GM18505 (cell line): ENCODE measurements around the gene MIER1.
"Not testable (repeated sequence)": the region's sequence is repeated elsewhere in the genome, so short reads cannot be mapped to it uniquely, and the experiment has no call there.

ENCODE experiments used
- ATAC-seq: cut with Tn5 transposase; IDR thresholded peaks from one replicate; pipeline ENCODE4 v1.9.1; 2021; ENCODE audit not compliant: unreplicated experiment
- POLR2A ChIP-seq: IDR thresholded peaks from 4 replicates; pipeline ENCODE4 v1.6.1; 2011; ENCODE audit warnings: borderline replicate concordance; ENCODE audit not compliant: insufficient read depth, insufficient read length; ENCODE audit errors: extremely low read depth

MIER1 gene

DNA sequence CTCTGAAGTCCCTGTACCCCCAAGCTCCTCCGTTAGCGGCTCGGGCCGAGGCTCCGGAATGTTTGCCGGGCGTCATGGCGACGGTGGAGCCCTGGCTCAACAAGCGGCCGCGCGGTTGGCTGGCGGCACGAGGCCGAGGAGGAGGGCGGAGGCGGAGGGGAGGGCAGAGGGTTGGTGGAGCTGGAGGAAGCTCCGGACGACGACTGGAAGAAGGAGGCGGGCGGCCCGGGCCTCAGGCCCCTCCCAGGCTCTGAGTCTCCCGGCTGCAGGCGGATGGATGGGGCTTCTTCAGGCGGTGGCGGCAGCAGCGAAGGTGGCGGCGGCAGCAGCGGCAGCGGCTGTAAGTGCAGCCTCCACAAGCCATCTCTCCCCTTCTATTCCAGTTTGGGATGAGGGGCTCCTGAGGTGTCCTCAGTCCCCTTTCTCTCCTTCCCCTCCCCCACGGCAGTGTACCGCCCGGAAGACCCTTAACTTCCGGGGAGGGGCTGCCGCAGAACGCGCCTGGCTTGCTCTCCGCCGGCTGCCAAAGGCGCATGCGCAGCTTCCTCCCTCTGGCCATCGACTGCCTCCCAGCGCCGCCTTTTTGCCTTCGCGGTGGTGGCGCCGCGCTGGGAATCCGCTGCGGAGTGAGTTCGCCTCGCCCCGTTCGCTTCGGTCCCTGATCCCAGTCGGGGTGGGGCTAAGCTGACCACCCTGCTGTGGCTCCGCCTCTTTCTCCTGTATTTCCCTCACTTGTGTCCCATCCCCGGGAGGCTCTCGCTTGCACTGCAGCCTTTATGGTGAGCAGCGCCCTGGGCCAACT is at the start of gene MIER1, which contains the start of gene DNAI4:
MIER1 (plus strand) TSS at position 235 of the 802 bp plus-strand sequence; CDS start at position 274, 39 bp downstream.
DNAI4 (minus strand) TSS at position 101 of the 802 bp plus-strand sequence; CDS start at position 76, 25 bp downstream.
- TF ChIP-seq POLR2A, result peak; percentile 95
- ATAC-seq, result peak; percentile 95

DNA sequence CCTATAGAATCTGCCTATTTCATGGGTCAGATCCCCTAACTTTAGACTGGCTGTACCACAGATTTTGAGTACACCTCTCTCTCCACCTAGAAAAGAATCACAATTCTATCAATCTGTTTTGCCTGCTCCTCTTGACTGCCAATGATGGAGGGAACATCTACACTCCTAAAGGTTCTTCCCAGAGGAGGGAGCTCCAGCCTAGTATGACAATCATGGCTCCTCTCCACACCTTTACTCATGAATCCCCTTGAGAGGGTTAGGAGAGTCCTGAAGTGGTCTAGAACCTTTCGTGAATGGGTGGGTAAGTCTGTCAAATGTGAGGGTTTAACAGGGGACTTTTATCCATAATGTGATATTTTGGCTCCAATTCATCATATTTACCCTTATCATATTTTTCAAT is 48.1 kb upstream of the MIER1 start:
- no peak for TF ChIP-seq POLR2A
- ATAC-seq, result no peak

DNA sequence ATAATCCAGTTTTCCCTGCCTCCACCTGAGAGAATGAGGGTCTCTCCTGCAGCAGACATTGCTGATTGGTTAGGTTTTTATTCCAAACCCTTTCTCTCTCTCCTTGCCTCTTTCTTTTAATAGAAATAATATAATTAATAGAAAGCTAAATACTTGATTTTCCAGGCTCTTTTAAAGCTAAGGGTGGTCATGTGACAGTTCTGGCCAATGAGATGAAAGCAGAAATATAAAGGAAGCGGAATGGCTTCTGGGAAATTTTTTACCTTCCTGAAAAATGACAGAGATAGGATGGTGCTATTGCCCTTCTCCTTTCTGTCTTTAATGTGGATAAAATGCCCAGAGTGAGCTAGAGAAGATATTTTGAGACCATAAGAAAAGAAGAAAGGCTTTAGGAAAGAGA is 35.8 kb upstream of the MIER1 start:
- no peak for TF ChIP-seq POLR2A
- ATAC-seq, result no peak

DNA sequence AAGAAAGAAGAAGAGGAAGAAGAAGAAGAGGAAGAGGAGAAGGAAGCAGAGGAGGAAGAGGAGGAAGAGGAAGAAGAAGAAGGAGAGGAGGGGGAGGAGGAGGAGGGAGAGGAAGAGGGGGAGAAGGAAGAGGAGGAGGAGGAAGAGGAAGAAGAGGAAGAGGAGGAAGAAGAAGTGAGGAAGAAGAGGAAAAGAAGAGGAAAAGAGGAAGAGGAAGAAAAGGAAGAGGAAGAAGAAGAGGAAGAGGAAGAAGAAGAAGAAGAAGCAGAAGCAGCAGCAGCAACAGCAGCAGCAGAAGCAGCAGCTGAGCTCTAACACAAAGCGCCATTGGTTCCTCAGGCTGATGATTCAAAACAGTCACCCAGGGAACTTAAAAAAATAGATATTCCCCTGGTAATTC is 34.2 kb upstream of the MIER1 start:
- TF ChIP-seq POLR2A, result no peak
- no peak for ATAC-seq

DNA sequence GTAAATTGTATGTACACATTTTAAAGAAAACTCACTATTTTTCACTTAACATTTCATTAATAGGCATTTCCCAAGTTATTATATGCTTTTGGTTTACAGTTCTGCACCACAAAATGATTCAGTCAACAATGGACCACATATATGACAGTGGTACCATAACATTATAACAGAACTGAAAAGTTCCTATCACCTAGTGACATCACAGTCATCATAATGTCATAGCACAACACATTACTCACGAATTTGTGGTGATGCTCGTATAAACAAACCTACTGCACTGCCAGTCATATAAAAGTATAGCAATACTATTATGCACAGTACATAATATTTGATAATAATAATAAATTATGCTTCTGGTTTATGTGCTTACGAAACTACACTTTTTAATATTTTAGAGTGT is 31.1 kb upstream of the MIER1 start:
- TF ChIP-seq POLR2A, result no peak

DNA sequence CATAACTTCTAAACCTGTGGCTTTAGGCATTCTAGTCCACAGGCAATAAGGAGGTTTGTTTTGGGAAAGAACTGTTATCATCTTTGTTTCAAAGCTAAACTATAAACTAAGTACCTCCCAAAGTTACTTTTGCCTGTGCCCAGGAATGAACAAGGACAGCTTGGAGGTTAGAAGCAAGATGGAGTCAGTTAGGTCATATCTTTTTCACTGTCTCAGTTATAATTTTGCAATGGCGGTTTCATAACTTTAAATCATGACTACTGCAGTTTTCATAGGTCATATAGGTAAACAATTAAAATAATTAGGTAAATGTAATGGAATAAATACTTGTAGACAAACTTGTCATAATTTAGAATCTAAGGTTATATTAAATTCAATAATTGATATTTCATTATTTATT is 9.6 kb upstream of the MIER1 start:
- ATAC-seq, result not testable (repeated sequence)

More for the DNA sequence above, 31.1 kb upstream of the MIER1 start:
- ATAC-seq, result no peak

DNA sequence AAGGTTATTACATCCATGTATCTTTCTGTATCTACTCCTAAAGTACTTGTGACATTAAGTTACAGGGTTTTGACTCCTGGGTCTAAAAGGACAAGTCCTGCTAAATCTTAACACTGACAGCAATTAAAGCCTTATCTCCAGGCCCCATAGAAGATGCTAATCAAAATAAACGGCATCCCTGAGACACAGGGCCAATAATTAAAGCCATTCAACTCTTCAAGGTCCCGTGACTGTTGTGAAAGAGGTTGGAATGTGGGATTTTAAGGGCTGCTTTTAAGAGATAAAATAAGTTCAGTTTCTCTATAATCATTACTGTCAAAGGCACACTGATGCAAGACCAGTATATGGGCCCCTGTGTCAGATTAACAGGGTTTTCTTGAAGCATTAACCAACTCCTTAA is 8.5 kb upstream of the MIER1 start:
- ATAC-seq, result no peak
- TF ChIP-seq POLR2A, result no peak

DNA sequence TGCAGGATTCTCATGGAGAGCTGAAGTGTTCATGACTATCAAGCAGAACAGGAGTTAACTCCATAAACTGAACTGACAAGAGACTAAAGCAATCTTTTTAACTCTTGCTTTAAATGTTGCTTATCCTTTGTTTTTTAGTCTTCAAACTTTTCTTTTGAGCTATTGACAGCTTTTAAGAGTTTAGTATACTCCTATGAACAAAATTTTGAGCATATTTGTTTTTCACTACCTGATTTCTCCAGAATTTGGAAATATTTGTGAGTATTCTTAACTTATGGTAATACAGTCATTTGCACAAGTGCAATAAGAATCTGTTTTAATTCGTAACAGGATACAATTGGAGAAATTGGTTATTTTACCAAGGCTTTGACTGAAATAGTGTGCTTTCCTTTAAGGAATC is 7.3 kb upstream of the MIER1 start:
- no peak for ATAC-seq
- no peak for TF ChIP-seq POLR2A

DNA sequence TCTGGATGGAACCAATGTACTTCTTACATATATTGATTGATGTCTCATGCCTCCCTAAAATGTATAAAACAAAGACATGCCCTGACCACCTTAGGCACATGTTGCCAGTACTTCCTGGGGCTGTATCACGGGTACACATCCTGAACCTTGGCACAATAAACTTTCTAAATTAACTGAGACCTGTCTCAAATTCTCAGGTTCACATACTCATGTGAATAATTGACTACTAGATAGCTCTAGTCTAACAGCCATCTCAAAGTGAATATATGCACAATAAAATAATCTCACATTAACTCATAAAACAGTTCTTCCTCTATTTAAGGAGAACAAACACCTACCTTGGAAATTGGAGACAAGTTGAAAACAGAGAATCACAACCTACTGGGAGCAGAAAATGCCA is 5.7 kb upstream of the MIER1 start:
- TF ChIP-seq POLR2A, result no peak
- no peak for ATAC-seq

DNA sequence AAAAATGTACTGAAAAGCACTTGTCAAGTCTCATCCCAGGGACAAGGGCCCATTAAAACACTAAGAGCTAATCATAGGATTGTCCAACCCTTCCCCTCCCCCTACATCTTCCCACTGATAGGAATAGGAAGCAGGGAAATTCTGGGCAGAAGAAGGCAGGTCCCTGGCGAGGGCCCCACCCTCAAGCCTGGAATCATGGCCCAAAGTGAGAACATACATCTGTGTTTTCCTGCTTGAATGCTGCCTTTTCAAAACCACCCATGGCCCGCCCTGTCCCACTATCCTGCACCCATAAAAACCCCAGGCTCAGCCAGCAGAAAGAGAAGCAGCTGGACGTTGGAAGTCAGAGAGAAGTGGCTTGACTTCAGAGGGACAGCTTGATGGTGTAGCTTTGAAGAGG is 5.0 kb upstream of the MIER1 start:
- no peak for ATAC-seq
- no peak for TF ChIP-seq POLR2A

DNA sequence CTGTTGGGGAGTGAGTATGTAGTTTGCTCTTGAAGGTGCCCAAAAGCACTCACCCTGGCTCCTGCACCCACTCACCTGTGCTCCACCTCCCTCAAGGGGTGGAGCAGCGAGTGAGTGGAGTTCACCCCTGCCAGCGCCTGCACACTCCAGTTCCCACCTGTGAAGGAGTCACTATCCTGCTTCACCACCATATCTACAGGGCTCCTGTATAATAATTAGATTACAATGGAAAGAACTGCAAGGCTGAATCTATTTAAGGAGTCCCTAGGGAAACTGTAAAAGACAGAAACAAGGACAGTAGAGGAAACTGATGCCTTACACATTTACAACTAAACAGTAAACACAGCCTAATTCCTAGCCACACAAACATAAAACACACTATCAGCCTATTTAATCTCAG is 4.2 kb upstream of the MIER1 start:
- no peak for ATAC-seq
- TF ChIP-seq POLR2A, result no peak

DNA sequence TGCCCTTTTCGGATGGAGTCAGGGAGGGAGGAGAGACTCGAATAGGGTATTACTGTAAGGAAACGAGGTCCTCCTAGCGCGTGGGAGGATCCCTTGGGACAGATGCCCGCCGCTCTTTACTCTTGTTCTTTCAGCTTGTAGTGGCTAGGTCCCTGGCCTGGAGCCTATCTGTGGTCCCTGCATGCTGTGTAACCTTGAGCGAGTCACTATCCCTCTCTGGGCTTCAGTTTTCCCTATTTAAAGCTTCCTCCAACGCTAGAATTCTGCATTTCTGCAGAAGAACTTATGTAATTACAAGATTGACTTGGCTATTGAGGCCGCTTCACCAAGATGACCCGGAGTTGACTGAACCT is 744 bp downstream of the MIER1 start:
- TF ChIP-seq POLR2A, result no peak
- ATAC-seq, result no peak

DNA sequence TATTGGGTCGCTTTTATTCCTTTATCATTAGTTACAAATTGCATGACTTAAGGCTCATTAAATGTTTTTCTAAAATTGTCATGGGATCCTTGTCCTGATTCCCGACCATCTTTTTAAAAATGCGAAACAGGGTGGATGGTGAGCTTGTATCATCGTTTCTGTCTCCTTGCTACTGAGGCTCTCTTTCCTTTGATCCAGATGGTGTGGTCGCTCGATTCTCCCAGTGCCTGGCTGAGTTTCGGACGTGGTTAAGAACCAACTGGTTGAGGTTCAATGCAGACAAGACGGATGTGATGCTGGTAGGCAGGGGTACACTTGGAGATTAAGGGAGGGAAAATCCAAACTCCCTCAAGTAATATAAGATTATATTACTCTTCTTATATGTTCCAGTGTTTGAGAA is 1.2 kb downstream of the MIER1 start:
- ATAC-seq, result no peak
- TF ChIP-seq POLR2A, result no peak

DNA sequence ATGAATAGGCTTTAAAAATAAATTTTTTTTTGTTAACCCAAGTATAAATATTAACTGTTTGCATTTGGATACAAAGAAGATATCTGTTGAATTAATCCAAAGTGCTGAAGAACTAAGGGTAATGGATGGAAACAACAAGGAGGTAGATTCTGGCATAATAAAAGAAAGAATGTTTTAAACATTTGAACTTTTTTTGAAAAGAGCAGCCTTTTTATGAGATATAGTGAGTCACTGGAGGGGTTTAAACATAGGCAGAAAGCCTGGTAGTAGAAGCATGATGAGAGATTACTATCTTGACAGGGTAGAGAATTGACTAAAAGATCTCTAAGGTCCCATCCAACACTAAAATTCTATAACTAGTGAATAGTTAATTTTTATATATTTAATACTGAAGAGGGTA is 2.7 kb downstream of the MIER1 start:
- TF ChIP-seq POLR2A, result no peak
- ATAC-seq, result no peak
